Adrenal gland (tissue), 12 donors: ENCODE data around the gene ABCC4. TPM values are rescaled to one million over a fixed set of nuclear protein-coding genes. Genes with fewer than 3 reads are reported as not detected.

Source experiments
- DNase-seq, 7 donors: peaks; one replicate each; pipeline ENCODE4 v3.0.0-alpha.2; 2019 to 2020
- H3K27ac ChIP-seq, 5 donors: fragments of 200-600 bp; sonication (generic) in 4 of 5; 1 replicate in 3 of 5; 2 replicates in 2 of 5; pipeline versions ENCODE4 v1.5.1 to v1.8.0; 2016 to 2020; ENCODE audit warnings: mild to moderate bottlenecking in 1 of 5
- H3K27me3 ChIP-seq: fragments of 200-600 bp; 2 replicates; pipeline ENCODE4 v1.8.0; 2021
- H3K36me3 ChIP-seq, 2 donors: fragments of 200-600 bp; replicated peaks in 1 of 2; 1 replicate in 1 of 2; 2 replicates in 1 of 2; pipeline versions ENCODE4 v1.5.1 to v1.8.0; 2018 to 2022
- H3K4me1 ChIP-seq, 2 donors: fragments of 200-600 bp; replicated peaks in 1 of 2; 1 replicate in 1 of 2; 2 replicates in 1 of 2; pipeline versions ENCODE4 v1.5.1 to v1.8.0; 2018 to 2021
- H3K4me3 ChIP-seq, 4 donors: fragments of 200-600 bp; sonication (generic) in 3 of 4; one replicate each; pipeline ENCODE4 v1.5.1; 2016 to 2018
- H3K9me3 ChIP-seq, 3 donors: fragments of 200-600 bp; sonication (generic) in 1 of 3; replicated peaks in 1 of 3; 1 replicate in 2 of 3; 2 replicates in 1 of 3; pipeline versions ENCODE4 v1.5.1 to v1.8.0; 2016 to 2021
- POLR2A ChIP-seq, 2 donors: fragments of 450-650 bp; IDR thresholded peaks; one replicate each; pipeline ENCODE4 v1.6.1; 2017; ENCODE audit warnings: antibody characterized with exemption in 2 of 2, mild to moderate bottlenecking in 2 of 2, moderate library complexity in 1 of 2
- WGBS, 4 donors: extraction: QIAGEN DNeasy Blood & Tissue Kit in 2 of 4; methylation state at CpG; one replicate each; pipeline versions ENCODE4 v1.1.5 to v1.1.7; 2013 to 2017; 5-methylcytosine and 5-hydroxymethylcytosine counted together
- intact Hi-C, 2 donors: fragments of 100-400 bp; cut with DNase I; formaldehyde crosslinking; loops; one replicate each; pipeline versions ENCODE4 v1.14.1 to v1.15.0; 2022 to 2023
- polyA plus RNA-seq, 3 donors: library from polyadenylated mRNA; stranded (reverse); fragments of 200-250 nt in 2 of 3; fragments of 350-450 nt in 1 of 3; fragmentation: Illumina TruSeq in 1 of 3; extraction: RNeasy Lipid Tissue Mini Kit (QIAGEN cat#74804) in 1 of 3; gene quantifications; one replicate each; pipeline ENCODE4 v1.2.3, GENCODE V29; 2013 to 2014
- total RNA-seq, 9 donors: library from RNA; depleted of rRNA in 4 of 9; stranded (reverse); fragments of >200 nt in 4 of 9; fragments of 120-200 nt in 1 of 9; fragmentation: NEBNext Ultra II Directional in 1 of 9; extraction: Animal tissue kit (Norgen Biotek cat#: 25700) in 1 of 9; gene quantifications; one replicate each; pipeline versions ENCODE4 v1.1.0 to v1.2.4, GENCODE V29; 2013 to 2023
- TF ChIP-seq, protein P1 (sequence below), 6 experiments: fragments of 450-650 bp in 4 of 6; fragments of 200-600 bp in 2 of 6; sonication (generic) in 1 of 6; IDR thresholded peaks; 1 replicate in 5 of 6; 2 replicates in 1 of 6; pipeline versions ENCODE4 v1.5.1 to v1.8.0; 2016 to 2021; ENCODE audit warnings: antibody characterized with exemption in 6 of 6, mild to moderate bottlenecking in 2 of 6, moderate library complexity in 1 of 6
- donor health status: healthy with polysubstance abuse.
- donor health status: Bipolar disorder and iron deficiency.
- donor health status: DM: yes; HTN: yes; CAD: no.
- donor health status: DM: no; HTN: no; CAD: no.
- donor health status: DM: no; HTN: no; CAD: no.
- donor health status: DM: yes; HTN: yes; CAD: no.

ABCC4 gene
- total and polyA plus RNA-seq, 12 donors: 0.56 to 6.6 (median 3.4) TPM

DNA sequence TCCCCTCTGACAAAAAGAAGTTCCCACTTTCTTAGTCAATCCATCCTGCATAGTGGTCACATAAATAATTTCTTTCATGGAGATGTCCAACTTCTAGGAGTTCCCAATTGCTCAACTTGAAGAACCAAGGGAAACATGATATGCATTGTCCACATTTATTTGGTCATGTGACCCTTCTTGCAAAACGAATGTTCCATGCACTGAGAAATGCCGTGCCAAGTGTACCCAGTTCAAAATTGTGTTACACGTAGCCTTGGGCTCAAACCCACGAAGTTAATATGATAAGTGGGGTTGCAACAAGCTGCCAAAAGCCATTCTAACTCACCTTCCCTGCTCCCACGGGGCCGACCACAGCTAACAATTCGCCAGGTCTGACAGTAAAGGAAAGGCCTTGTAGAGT, 113.1 kb downstream of the ABCC4 start:
- no peaks in the 10 kb centered on the region for H3K9me3 ChIP-seq
- TF ChIP-seq, protein P1, sequence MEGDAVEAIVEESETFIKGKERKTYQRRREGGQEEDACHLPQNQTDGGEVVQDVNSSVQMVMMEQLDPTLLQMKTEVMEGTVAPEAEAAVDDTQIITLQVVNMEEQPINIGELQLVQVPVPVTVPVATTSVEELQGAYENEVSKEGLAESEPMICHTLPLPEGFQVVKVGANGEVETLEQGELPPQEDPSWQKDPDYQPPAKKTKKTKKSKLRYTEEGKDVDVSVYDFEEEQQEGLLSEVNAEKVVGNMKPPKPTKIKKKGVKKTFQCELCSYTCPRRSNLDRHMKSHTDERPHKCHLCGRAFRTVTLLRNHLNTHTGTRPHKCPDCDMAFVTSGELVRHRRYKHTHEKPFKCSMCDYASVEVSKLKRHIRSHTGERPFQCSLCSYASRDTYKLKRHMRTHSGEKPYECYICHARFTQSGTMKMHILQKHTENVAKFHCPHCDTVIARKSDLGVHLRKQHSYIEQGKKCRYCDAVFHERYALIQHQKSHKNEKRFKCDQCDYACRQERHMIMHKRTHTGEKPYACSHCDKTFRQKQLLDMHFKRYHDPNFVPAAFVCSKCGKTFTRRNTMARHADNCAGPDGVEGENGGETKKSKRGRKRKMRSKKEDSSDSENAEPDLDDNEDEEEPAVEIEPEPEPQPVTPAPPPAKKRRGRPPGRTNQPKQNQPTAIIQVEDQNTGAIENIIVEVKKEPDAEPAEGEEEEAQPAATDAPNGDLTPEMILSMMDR (IDR thresholded peaks at IDR 0.05): no peak
- TF ChIP-seq POLR2A (IDR thresholded peaks at IDR 0.05): no peak
- intact Hi-C loops: loop anchor here in 1 of 2 donors (5.0 kb wide), 1 partner anchor 194 kb away; no protein-coding TSS in a partner anchor
- peak in 1 of 7 donors; percentile 15 for DNase-seq
- H3K4me1 ChIP-seq: no peaks in the 10 kb centered on the region
- no peak overlapping the region for H3K4me3 ChIP-seq
- 70 to 74% (median 73%) methylated on average over 7 of the region's 7 CpGs for WGBS, 4 donors
- H3K27ac ChIP-seq: no peak overlapping the region
- no peaks in the 10 kb centered on the region for H3K36me3 ChIP-seq
- no peaks in the 10 kb centered on the region for H3K27me3 ChIP-seq

DNA sequence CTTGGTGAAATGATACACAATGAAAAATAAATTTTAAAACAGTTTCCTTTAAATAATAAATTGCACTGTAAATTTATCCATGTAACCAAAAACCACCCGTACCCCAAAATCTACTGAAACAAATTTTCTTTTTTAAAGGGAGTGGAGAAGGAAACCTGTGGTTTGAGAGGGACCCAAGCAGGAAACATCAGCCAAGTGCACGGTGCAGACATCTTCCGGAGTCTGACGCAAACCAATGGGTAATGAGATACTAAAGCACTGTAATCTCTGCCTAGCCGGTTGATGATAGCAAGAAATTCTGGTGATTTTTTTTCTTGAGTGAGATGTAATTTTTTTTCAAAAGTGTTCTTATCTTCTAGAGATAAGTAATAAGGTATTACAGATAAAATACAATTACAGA, 115.4 kb downstream of the ABCC4 start:
- intact Hi-C loops: loop anchor here in 1 of 2 donors (5.0 kb wide), 1 partner anchor 196 kb away; no protein-coding TSS in a partner anchor
- no peak for DNase-seq
- H3K27me3 ChIP-seq: no peaks in the 10 kb centered on the region
- H3K4me3 ChIP-seq: no peak overlapping the region
- 70 to 76% (median 73%) methylated on average over 5 of the region's 5 CpGs for WGBS, 4 donors
- no peak overlapping the region for H3K27ac ChIP-seq
- H3K4me1 ChIP-seq: peaks cover 6 to 8% of the 10 kb centered on the region in 2 donors
- H3K36me3 ChIP-seq: no peaks in the 10 kb centered on the region
- TF ChIP-seq, protein P1 (IDR thresholded peaks at IDR 0.05): no peak
- no peak for TF ChIP-seq POLR2A (IDR thresholded peaks at IDR 0.05)
- H3K9me3 ChIP-seq: no peaks in the 10 kb centered on the region

DNA sequence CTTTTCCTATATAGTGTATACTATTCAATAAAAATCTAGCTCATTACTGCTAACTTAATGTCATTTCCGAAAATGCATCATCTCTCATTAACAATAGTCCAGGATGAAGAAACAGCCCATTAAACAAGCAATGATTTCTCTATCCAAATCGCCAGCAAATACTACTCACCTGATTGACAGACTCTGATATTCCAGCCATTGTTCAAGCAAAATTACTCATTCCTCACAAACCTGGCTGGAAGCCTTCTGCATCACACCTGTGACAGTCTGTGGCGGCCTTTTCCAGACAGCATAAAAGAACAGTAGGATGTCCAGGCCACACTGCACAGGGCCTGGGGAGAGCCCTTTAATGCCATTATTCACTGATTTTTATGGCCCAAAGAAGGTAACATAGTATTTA, 115.9 kb downstream of the ABCC4 start:
- no peak overlapping the region for H3K27ac ChIP-seq
- 83 to 86% (median 84%) methylated on average over 3 of the region's 3 CpGs for WGBS, 4 donors
- no peak overlapping the region for H3K4me3 ChIP-seq
- DNase-seq: no peak
- no peaks in the 10 kb centered on the region for H3K36me3 ChIP-seq
- no peaks in the 10 kb centered on the region for H3K27me3 ChIP-seq
- no peaks in the 10 kb centered on the region for H3K9me3 ChIP-seq
- no peak for TF ChIP-seq POLR2A (IDR thresholded peaks at IDR 0.05)
- TF ChIP-seq, protein P1 (IDR thresholded peaks at IDR 0.05): no peak
- H3K4me1 ChIP-seq: peaks cover 11 to 12% of the 10 kb centered on the region in 2 donors
- intact Hi-C loops: loop anchor here in 1 of 2 donors (5.0 kb wide), 1 partner anchor 197 kb away; no protein-coding TSS in a partner anchor

DNA sequence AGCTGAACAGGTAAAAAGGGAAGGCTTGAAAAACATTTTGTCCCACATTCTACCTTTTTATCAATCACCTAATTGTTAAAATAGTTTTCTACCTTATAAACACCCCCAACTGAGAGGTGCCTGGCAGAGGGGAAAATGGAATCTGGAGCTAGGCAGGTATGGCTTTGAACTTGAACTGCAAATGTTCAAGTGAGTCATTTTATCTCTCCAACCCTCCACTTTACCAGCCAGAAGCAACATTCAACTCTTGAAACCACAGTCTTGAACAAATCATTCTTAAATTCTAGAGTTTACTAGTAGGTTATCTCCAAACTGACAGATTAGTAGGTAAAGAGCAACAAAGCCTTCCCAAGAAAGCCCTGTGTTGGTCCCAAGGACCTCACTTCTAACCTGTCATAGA, 116.9 kb downstream of the ABCC4 start:
- no peaks in the 10 kb centered on the region for H3K9me3 ChIP-seq
- no peak overlapping the region for H3K4me3 ChIP-seq
- H3K36me3 ChIP-seq: no peaks in the 10 kb centered on the region
- no peaks in the 10 kb centered on the region for H3K27me3 ChIP-seq
- H3K4me1 ChIP-seq: peaks cover 11 to 12% of the 10 kb centered on the region in 2 donors
- TF ChIP-seq, protein P1 (IDR thresholded peaks at IDR 0.05): no peak
- TF ChIP-seq POLR2A (IDR thresholded peaks at IDR 0.05): no peak
- intact Hi-C loops: no loop called here
- H3K27ac ChIP-seq: no peak overlapping the region
- DNase-seq: no peak
